Measurements from ENCODE around the gene EID3.

Gene EID3

DNA sequence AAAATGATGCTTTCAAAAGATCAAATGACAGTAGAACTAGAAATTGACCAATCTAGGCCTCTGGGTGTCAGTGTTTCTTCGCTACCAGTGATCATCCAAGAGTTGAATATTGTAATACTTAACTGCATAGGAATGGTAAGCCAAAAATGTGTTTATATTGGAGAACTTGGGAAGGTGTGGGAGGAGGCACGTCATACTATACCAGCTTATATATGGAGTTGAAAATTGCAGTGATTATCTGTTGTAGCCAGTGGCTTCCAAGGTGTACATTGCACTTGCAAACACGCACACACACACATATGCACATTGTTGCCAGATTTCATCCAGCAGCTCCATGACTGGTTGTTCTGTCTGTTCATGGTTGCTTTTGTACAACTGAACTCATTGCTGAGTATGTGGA lies 36.1 kb downstream of the EID3 start:
- no peak overlapping the region for H3K4me3 ChIP-seq (replicated peaks in 1 of 2; ENCODE audit: low read depth in 2 of 2, low read length in 2 of 2)
- no peak for DNase-seq (ENCODE audit: low read depth in 2 of 2)
- TF ChIP-seq, protein P1, sequence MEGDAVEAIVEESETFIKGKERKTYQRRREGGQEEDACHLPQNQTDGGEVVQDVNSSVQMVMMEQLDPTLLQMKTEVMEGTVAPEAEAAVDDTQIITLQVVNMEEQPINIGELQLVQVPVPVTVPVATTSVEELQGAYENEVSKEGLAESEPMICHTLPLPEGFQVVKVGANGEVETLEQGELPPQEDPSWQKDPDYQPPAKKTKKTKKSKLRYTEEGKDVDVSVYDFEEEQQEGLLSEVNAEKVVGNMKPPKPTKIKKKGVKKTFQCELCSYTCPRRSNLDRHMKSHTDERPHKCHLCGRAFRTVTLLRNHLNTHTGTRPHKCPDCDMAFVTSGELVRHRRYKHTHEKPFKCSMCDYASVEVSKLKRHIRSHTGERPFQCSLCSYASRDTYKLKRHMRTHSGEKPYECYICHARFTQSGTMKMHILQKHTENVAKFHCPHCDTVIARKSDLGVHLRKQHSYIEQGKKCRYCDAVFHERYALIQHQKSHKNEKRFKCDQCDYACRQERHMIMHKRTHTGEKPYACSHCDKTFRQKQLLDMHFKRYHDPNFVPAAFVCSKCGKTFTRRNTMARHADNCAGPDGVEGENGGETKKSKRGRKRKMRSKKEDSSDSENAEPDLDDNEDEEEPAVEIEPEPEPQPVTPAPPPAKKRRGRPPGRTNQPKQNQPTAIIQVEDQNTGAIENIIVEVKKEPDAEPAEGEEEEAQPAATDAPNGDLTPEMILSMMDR (IDR thresholded peaks at IDR 0.05; ENCODE audit: low read depth, low read length), result no peak

DNA sequence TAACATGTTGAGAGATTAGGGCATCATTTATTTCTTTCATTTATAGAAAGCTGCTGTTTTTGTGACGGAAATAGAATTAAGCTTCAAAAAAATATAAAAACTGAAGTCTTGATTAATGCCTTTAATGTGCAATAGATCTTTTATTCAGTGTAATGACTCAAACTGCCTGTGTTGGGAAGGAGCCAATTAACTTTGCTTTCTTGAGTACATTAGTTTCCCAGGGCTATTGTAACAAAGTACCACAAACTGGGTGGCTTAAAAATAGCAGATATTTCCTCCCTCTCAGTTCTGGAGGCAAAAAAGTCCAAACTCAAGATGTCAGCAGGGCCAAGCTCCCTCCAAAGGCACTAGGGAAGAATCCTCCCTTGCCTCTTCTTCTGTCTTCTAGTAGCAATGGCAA lies 36.6 kb downstream of the EID3 start:
- no peak overlapping the region for H3K4me3 ChIP-seq (replicated peaks in 1 of 2; ENCODE audit: low read depth in 2 of 2, low read length in 2 of 2)
- TF ChIP-seq, protein P1 (IDR thresholded peaks at IDR 0.05; ENCODE audit: low read depth, low read length), result no peak
- peak in 1 of 2 donors; percentile 58 for DNase-seq (ENCODE audit: low read depth in 2 of 2)

DNA sequence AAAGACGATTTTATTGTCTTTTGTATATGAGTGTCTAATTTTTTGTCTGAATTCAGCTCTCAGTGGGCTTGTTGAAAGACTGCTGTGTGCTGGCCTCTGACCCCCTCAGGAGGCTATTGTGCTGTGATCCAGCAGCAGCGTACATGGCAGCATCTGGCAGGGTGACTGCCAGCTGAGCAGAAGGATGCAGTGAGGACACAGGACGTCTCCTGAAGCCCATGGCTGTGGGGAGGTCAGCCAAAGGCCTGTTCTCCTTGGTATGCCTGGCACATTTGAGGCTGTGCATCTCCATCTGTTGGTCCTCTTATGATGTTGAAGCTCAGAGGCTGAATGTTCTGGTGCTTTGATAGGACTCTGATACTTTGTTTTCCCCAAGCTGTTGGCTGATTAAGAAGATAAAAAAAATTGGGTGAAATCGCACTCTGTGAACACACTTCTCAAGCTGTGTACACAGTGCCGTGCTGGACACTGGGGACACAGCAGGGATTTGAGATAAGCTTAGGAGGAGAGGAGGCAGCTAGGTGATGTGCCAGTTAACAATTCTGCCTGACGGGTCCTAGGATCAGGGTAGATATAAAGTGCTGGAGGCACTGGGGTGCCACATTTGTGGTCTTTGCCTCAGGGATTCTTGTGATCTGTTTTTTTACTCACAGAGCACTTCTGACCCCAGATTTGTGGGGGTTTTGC lies 37.5 kb downstream of the EID3 start:
- H3K4me3 ChIP-seq (replicated peaks in 1 of 2; ENCODE audit: low read depth in 2 of 2, low read length in 2 of 2), result no peak overlapping the region
- TF ChIP-seq, protein P1 (IDR thresholded peaks at IDR 0.05; ENCODE audit: low read depth, low read length), result no peak
- no peak for DNase-seq (ENCODE audit: low read depth in 2 of 2)

DNA sequence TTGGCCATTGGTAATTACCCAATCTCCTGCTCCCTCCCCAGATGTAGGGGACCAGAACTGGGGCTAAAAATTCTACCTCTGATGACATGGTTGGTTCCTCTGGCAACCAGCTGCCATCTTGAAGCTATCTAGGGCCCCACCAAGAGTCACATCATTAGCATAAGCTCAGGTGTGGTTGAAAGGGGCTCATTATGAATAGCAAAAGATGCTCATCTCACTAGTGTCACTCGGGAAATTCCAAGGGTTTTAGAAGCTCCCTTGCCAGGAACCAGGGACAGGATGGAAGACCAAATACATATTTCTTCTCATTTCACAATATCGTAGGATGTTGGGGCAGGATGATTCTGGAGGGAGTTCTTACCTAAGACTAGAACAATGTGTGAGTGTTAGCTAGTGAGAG lies 38.6 kb downstream of the EID3 start:
- TF ChIP-seq, protein P1 (IDR thresholded peaks at IDR 0.05; ENCODE audit: low read depth, low read length), result no peak

DNA sequence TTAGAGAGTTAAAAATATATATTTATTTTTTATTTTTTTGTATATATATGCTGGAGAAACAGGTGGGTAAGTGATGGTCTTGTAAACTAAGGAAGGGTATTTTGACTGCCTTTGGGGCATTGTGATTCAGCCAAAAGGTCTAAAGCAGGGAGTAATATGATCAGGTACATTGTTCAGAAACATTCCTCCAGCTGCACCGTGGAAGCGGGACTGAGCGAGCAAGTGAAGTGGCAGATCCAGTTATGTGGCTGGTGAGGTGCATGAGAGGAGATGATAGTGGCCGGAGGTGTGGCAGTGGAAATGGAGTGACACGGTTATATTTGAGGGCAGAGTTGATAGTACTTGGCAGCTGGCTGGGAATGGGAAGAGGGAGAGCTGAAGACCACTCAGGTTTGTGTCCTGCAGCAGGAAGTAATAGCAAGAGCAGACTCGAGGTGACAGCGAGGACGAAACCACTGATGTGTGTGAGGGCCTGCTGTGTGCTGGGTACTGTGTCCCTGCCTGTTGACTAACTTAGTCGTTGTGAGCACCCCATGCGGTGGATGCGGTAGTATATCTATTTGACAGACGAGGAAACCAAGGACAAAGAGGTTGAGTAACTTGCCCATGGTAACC lies 39.2 kb downstream of the EID3 start:
- DNase-seq (ENCODE audit: low read depth in 2 of 2), result no peak
- no peak overlapping the region for H3K4me3 ChIP-seq (replicated peaks in 1 of 2; ENCODE audit: low read depth in 2 of 2, low read length in 2 of 2)
- TF ChIP-seq, protein P1 (IDR thresholded peaks at IDR 0.05; ENCODE audit: low read depth, low read length), result no peak

More for the DNA sequence above, 38.6 kb downstream of the EID3 start:
- H3K4me3 ChIP-seq (replicated peaks in 1 of 2; ENCODE audit: low read depth in 2 of 2, low read length in 2 of 2), result no peak overlapping the region
- no peak for DNase-seq (ENCODE audit: low read depth in 2 of 2)

DNA sequence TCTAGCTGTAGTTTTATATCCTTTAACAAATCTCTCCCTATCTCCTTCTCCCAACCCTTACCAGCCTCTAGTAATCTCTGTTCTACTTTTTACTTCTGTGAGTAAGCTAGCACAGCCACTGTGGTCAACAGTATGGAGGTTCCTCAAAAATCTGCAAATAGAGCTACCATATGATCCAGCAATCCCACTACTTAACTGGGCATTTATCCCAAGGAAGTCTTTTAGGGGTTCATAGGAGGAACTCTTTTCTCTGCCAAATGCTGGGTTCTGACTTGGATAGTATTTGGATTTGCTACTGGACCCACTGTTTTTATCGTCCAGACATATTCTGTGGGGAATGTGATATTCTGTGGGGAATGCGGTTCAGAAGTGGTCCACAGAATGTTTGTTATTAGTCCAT lies 41.1 kb downstream of the EID3 start:
- DNase-seq (ENCODE audit: low read depth in 2 of 2), result no peak
- H3K4me3 ChIP-seq (replicated peaks in 1 of 2; ENCODE audit: low read depth in 2 of 2, low read length in 2 of 2), result no peak overlapping the region
- TF ChIP-seq, protein P1 (IDR thresholded peaks at IDR 0.05; ENCODE audit: low read depth, low read length), result no peak
